HL-60/S4 (cell line): ENCODE data around the gene TSPAN9.

Experiments
- in situ Hi-C: fragments of 300-500 bp; cut with MboI; formaldehyde crosslinking; loops from 2 replicates; pipeline ENCODE4 v1.14.3; 2022; ENCODE audit warnings: low sequenced_read_pairs

The TSPAN9 gene

DNA sequence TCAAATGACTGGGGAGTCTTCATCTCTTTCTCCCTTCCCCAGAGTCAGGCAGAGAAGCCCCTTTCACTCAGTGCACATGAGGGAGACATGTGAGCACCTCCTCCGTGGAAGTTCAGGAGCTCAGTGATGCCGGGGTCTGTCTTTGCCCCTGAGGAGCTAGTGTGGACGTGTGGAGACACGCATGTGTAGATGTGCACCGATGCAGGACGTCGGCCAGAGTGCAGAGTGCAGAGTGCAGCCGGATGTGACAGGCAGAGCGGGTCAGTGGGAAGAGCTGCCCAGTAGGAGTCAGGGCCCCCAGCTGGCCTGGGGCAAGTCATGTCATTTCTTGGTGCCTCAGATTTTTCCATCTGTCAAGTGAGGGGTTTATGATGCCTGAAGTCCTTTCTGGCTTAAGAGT, 20.7 kb downstream of the TSPAN9 start:
- in situ Hi-C loops, result no loop called here

DNA sequence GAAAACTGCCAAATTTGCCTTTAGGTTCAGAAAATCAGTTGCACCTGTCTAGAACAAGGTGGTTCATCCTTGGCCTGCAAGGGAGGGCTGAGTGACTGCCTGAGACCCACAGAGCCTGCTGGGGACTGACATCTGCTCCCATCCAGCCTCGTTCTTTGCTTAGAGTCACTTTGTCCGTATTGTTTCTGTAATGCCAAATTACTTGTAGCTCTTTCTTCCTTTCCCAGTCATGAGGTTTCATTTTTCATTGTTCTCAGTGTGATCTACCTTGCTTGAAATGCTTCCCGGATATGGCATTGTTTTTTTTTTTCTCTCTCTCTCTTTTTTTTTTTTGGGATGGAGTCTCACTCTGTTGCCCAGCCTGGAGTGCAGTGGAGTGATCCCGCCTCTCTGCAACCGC, 21.3 kb downstream of the TSPAN9 start:
- in situ Hi-C loops, result no loop called here

DNA sequence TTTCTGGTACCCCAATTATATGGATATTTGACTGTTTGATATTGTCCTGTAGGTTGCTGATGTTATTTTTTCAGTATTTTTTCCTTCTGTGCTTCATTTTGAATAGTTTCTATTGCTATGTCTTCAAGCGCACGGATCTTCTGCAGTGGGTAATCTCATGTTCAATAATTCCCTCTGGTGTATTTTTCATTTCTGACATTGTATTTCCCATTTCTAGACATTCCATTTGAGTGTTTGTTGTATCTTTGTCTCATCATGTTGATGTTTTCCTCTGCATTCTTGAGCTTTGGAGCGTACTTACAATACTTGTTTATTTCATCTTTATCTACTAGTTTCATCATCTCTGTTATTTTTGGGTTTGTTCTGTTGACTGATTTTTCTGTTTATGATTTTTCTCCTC, 22.0 kb downstream of the TSPAN9 start:
- in situ Hi-C loops, result no loop called here

DNA sequence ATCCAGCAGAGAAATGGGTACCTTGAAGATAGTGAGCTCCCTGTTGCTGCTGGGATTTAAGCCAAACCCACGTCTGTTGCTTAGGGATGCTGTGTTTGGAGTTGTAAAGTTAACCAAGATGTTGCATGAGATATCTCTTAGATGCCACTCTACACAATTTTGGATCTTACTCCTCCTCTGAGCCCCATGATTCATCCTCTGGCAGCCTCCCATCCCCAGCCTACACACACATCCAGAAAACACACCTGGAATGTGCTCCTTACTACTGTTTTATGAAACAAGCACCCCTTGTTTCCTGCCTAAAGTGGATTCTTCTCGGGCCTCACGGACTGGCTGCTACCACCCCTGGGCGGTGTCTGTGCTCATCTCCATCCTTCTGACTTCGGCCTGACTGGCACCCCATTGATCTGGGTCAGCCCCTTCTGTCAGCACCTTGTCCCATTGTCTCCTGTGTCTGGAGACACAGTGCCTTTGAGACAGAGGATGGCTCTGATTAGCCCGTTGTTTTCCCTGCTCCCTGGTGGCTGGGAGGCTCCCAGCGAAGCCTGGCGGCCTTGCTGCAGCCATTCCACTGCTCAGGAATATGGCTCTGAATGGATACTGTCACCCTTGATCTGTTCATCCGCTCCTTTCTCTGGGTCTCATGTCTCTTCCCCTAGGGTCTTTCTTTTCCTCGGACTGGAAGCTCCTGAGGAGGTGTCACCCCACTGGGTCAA, 24.3 kb downstream of the TSPAN9 start:
- in situ Hi-C loops, result no loop called here

DNA sequence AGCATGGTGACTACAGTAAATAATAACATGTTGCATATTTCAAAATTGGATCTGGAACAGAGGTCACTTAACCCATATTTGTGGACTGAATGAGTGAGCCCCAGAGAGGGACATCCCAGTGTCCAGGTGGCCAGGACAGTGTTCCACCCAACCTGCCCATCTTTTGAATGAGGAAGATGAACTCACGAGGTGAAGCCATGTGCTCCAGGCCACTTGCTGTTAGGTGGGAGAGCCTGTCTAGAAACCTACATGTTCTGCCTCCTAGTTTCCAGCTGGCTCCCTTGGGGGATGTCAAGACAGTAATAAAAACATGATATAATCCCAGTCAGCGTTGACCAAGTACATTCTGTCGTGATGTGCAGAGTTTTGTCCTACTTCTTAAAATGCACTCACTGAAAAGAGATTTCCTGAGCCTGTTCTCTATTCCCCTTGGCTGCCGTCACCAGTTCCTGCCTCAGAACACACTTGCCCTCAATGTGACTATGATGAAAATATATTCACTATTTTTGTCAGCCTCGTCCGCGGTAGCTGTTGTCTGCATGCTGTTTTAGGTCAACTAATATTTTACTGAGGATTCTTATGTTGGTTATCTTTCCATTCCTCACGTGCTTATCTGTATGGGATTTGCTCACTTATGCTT, 25.7 kb downstream of the TSPAN9 start:
- in situ Hi-C loops, result no loop called here

DNA sequence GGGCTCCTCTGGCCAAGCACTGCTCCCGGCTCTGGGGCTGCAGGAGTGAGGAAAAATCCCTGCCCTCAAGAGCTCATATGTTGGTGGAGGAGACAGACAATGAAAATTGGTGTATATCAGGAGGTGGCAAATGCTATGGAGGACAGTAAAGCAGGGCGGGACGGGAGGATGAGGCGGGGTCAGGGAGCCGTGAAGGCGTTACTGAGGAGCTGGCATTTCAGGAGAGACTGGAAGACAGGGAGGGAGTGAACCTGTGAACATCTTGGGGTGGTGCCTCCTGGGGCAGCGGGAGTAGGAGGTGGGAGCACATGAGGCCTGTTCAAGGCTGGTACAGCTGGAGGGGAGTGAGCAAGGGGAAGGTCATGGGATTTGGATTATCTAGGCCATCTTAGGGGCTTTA, 26.6 kb downstream of the TSPAN9 start:
- in situ Hi-C loops, result no loop called here

DNA sequence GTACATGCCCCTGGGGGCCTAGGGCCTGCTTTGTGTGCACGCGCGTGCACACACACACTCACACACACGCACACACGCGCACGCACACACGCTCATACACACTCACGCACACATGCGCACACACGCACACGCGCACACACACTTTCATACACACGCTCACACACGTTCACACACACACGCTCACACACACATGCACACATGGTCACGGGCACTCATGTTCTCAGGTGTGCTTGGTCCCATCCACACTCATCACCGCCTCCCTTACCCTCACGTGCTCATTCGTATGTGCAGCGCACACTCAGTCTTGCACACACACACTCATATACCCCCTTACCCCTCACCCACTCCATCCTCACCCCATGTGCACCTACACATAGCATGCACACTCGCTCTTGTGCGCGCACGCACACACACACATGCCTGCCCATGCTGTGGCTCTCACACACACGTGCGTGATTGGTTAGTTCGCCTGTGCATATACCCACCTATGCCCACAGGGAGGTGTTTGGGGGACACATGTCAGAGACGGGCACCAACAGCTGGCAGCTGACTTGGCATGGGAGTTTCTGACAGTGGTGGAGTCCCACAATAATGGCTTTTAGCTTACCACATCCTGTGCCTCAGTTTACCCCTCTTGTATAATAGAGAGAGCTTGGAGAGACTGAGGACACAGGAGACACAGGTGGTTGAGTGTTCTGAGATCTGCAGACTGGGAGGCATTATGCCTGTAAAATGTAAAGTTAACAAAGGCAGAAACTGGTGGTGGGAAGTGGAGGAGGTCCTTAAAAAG, 28.7 kb downstream of the TSPAN9 start:
- in situ Hi-C loops, result no loop called here

DNA sequence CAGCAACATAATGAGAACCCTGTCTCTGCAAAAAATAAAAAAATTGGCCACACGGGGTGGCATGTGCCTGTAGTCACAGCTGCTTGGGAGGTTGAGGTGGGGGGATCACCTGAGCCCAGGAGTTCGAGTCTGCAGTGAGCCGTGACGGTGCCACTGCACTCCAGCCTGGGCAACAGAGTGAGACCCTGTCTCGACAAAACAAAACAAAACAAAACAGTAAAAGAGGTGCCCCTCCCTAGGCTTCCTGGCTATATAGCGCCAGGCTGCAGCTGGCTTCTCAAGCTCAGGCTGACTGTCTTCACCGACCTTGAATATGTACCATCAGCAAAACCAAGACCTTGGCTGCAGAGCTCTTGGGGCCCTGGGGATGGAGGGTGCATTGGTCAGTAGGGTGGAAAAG, 29.4 kb downstream of the TSPAN9 start:
- in situ Hi-C loops, result no loop called here

DNA sequence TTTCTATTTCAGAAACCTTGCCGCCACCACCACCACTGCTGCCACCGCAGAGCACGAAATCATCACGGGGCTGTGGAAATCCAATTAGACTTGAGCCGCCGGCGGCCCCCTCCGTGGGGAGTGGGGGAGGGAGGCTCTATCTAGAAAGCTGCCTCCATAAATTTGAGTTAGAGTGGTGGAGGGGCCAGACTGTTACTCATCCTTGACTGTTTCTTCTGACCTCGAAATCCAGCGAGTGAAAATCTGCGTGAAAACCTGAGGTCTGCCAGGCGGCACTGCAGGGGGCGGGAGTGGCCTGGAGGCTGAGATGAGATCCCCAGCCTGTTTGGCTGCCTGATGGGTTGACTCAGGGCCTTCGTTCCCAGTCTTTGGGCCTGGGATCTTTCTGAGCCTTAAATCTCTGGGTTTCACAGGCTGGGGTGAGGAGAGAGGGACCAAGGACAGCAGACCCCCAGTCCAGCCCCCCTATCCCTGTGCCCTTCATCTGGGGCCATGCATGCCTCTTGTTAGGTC, 29.9 kb downstream of the TSPAN9 start:
- in situ Hi-C loops, result no loop called here

DNA sequence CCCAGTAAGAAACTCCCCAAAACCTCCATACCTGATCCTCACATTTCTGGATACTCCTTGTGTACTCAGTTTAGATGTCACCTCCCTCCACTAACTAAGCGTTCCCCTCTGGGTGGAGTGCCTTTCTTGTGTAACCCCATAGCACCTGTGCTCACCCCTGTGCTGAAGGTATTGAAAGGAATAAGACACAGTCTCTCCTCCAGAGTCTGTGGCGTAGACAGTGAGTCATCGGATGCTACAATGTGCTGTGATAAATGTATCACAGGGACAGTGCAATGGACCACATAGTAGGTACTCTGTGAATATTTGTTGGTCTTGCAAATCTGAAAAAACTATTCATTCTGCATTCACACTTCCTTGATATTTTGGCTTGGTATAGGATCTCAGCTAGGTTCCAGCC, 30.8 kb downstream of the TSPAN9 start:
- in situ Hi-C loops, result no loop called here

DNA sequence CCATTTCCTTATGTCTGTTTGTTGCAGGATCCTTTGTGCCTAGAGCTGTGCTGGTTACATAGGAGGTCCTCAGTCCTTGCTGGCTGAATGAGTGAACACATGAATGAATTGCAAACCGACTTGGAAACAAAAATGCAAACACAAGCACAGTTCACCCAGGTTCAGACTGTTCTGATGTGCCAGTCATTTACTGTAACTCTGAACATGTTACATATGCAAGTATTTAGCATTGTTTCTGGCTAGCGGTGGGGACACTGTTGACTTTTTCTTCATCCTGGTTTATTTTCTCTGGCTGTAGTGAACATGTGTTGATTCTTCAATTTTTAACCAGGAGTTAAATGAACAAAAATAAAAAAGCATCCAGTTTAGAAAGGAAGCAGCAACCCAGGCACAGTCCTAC, 33.4 kb downstream of the TSPAN9 start:
- in situ Hi-C loops, result no loop called here

DNA sequence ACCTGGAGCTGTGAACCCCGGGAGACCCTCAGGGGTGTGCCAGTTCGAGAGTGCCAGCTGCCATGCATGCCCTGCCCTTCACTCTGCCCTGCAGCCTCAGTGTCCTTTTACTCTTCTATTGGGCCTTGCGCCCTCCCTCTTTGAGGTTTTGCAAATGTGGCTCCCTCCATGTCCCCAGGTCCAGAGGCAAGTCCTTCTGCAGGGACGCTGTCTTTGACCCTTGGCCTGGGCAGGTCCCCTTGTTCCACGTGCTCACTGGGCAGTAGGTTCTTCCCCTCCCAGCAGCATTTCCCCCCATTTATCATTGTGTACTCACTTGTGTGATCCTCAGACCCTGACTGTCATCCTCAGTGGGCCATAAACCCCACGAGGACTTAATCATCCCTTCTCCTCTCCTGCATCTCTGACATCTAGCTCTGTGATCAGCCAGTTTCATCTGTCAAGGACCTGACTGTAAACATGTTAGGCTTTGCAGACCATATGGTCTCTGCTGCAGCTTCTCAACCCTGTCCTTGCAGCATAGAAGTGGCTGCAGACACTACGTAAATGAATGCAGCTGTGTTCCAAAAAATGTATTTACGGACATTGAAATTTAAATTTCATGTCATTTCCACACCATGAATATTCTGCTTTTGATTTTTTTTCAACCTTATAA, 36.6 kb downstream of the TSPAN9 start:
- in situ Hi-C loops, result no loop called here

DNA sequence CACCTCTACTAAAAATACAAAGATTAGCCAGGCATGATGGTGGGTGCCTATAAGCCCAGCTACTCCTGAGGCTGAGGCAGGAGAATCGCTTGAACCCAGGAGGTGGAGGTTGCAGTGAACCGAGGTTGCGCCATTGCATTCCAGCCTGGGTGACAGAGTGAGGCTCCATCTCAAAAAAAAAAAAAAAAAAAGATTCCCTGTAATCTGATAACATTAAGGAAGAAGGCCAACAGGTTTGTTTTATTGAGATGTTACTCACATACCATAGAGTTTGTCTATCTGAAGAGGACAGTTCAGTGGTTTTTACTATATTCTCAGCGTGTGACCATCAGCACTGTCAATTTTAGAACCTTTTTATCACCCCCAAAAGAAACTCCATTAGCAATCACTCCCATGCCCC, 37.5 kb downstream of the TSPAN9 start:
- in situ Hi-C loops, result no loop called here

DNA sequence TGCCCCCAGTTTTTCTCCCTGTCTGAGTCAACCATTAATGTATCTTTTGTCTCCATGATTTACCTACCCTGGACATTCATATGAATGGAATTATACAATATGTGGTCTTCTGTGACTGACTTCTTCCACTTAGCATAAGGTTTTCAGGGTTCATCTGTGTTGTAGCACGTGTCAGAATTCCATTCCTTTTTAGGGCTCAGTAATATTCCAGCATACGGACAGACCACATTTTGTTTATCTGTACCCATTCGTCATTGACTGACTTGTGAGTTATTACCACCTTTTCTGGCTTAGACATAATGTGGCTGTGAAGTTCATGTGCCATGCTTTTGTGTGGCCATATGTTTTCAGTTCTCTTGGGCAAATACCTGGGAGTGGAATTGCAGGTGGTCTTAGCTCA, 37.9 kb downstream of the TSPAN9 start:
- in situ Hi-C loops, result no loop called here

DNA sequence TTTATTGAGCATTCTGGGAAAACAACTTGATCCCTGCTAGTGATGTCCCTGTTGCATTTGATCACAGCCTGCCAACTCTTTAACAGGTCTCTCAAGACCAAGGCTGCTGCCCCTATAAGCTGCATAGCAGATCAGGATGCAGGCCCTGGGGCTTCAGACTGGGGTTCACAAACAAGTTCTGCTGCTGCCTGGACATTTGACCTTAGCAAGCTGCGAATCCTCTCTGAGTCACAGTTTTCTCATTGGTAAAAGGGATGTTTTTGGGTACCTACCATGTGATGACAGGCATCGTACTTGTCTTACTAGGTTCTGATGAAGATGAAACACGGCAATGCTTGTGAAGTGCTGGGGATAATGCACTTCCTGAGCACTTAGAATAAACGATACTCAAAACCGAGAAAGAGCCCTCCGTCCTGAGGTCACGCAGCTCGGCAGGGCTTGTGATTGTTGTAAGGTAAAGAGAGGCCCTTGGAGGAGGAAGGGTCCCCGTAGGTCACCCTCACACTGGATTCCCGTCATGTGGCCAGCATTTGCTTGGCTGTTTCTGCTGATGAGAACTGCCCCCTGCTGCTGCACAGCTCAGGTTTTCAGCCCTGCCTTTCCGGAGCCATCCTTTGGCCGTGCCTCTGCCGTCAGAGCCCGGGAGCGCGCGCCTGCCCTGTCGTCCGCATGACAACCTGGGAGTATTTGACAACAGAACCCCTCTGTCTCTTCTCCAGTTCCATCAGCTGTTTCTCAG, 39.1 kb downstream of the TSPAN9 start:
- in situ Hi-C loops, result no loop called here

DNA sequence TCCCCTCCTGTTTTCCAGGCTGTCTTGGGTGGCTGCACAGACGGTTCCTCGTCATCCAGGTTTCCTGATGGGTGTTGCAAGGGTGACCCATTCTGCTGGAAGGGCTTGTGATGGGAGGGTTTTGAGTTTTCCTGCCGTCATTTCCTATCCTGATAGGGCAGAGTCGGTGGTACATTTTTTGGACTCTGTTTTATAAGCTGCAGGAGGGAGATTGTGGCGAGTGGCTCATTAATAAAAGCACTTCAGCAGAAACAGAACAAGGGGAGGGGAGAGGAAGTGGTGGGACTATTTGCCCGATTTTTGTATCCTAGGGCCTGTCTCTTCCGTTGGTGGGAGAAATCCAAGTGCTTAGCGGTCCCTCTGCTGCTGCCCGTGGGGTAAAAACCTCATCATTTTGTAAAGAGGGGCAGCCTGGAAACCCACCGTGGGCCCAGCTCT, 40.0 kb downstream of the TSPAN9 start:
- in situ Hi-C loops, result no loop called here

DNA sequence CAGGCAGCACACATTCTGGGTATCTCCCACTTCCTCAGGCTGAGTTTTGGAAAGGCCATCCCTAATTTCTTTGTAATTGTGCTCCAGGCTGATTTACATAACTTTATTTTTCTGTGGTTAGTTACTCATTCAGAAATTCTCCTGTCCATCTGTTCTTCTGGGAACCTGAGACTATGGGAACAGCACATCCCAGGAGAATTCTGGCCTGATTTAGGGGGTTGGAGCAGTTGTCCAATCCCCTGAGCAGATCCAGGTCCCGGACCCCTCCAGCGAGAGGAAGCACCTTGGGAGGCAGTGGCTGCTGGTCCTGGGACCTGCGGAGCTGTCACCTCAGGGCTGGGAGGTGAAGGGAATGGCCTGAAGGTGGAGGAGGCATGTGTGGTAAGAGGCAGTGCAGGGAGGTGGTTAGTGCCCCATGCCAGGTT, 40.4 kb downstream of the TSPAN9 start:
- in situ Hi-C loops, result no loop called here

DNA sequence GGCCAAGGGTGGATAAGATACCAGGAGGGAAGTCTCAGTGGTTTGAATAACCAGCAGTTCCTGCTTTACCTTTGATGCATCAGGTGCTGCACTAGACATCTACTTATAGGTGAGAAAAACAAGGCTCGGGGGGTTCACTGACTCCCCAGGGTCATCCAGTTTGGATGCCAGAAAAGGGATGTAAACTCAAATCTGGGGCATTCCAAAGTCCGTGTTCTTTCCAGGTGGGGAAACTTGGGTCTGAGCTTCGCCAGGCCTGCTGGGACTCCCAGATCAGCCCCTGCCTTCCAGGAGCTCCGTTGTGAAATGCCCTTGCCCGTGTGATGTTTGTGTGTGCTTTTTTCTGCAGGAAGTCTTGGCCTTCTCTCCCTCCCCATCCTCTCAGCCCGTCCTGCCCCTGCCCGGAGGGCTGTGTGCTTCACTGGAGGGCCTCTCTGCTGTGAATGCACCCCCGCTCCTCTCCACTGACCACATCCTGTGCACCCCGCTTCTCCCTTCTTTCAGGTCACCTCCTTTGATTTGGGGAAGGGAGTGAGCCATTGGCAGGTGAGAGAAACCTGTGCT, 42.1 kb downstream of the TSPAN9 start:
- in situ Hi-C loops, result no loop called here

DNA sequence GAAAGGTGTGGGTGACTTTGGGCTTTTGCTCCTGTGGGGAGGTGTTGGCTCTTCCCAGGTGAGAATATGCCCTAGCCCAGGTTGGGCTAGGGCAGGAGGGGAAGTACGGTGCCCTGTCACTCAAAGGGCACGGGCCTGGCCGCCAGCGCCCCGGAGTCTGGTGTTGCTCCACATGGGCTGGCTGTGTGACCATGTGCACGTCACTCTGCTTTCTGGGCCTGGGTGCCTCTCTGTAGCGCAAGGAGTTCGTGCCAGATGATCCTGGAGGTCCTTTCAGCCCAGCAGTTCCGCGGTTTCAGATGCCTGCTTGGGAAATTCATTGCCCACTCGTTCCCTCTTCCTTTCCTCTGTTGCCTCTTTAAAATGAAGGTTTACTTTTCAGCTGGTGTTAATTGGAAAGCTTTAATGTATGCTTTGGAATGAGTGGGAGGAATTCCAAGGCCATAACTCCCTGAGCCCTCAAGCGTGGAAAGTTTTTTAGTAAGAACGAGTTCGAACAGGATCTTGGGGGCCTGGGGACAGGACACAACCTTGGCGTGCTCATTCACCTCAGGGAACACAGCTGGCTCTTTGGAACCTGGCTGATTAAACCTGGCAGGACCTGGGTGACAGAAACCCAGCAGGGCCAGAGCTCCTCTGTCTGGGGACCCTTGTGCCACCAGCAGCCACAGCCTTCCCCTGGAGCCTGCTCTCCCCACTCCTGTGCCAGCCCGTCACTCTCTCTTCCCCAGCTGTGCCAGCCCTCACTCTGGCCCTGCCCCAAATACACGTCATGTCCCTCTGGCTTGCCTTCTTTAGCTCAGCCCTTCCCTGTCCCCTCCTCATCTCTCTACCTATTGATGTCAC, 42.8 kb downstream of the TSPAN9 start:
- in situ Hi-C loops, result no loop called here
